Lung (tissue), 12 donors: ENCODE measurements around the gene EFNA3. TPM values are rescaled to one million over a fixed set of nuclear protein-coding genes. Genes with fewer than 3 reads are reported as not detected.

ENCODE experiments used
- ATAC-seq: fragments of 200-7000 bp; cut with Tn5 transposase; one replicate; pipeline ENCODE4 v1.9.1; 2020; ENCODE audit warnings: moderate number of reproducible peaks; ENCODE audit not compliant: insufficient read depth, low FRiP score
- DNase-seq, 3 donors: peaks; one replicate each; pipeline ENCODE4 v3.0.0-alpha.2; 2013 to 2017
- H3K27ac ChIP-seq, 2 donors: one replicate each; pipeline ENCODE4 v1.5.1; 2013; ENCODE audit warnings: mild to moderate bottlenecking in 2 of 2, moderate library complexity in 2 of 2, control low read depth in 1 of 2, inconsistent platforms in 1 of 2, low read depth in 1 of 2, low read length in 1 of 2
- H3K27me3 ChIP-seq, 3 donors: one replicate each; pipeline ENCODE4 v1.5.1; 2013; ENCODE audit warnings: low read length in 2 of 3; ENCODE audit not compliant: control insufficient read depth in 3 of 3, insufficient read depth in 3 of 3
- H3K36me3 ChIP-seq, 4 donors: one replicate each; pipeline ENCODE4 v1.5.1; 2013; ENCODE audit warnings: low read length in 4 of 4, mild to moderate bottlenecking in 1 of 4, moderate library complexity in 1 of 4; ENCODE audit not compliant: control insufficient read depth in 4 of 4, insufficient read depth in 4 of 4
- H3K4me1 ChIP-seq, 5 donors: one replicate each; pipeline ENCODE4 v1.5.1; 2013; ENCODE audit warnings: low read length in 5 of 5, mild to moderate bottlenecking in 2 of 5, moderate library complexity in 1 of 5; ENCODE audit not compliant: control insufficient read depth in 5 of 5, insufficient read depth in 5 of 5
- H3K4me3 ChIP-seq: one replicate; pipeline ENCODE4 v1.5.1; 2013; ENCODE audit warnings: mild to moderate bottlenecking, control low read depth, moderate library complexity
- H3K9ac ChIP-seq, 2 donors: one replicate each; pipeline ENCODE4 v1.5.1; 2013; ENCODE audit warnings: low read length in 2 of 2, control low read depth in 1 of 2; ENCODE audit not compliant: insufficient read depth in 1 of 2
- H3K9me3 ChIP-seq, 4 donors: one replicate each; pipeline ENCODE4 v1.5.1; 2013; ENCODE audit warnings: low read length in 3 of 4, mild to moderate bottlenecking in 1 of 4, moderate library complexity in 1 of 4; ENCODE audit not compliant: control insufficient read depth in 4 of 4, insufficient read depth in 3 of 4
- WGBS, 2 donors: extraction: QIAGEN DNeasy Blood & Tissue Kit; methylation state at CpG; one replicate each; pipeline ENCODE4 v1.1.7; 2013; 5-methylcytosine and 5-hydroxymethylcytosine counted together
- polyA plus RNA-seq, 2 donors: library from polyadenylated mRNA; stranded (reverse); fragments of 200-250 nt; gene quantifications; one replicate each; pipeline ENCODE4 v1.2.1, GENCODE V29; 2013
- total RNA-seq, 2 donors: library from RNA; depleted of rRNA in 1 of 2; stranded (reverse); fragments of >200 nt in 1 of 2; gene quantifications; one replicate each; pipeline ENCODE4 v1.2.1, GENCODE V29; 2014 to 2021
- TF ChIP-seq, protein P1 (sequence below): IDR thresholded peaks from 2 replicates; pipeline ENCODE4 v1.5.1; 2012; ENCODE audit warnings: mild to moderate bottlenecking; ENCODE audit errors: control extremely low read depth, extremely low read depth
- donor health status: control.
- donor health status: control.
- donor health status: Bipolar disorder and iron deficiency.
- donor health status: healthy.
- donor health status: DM: yes; HTN: yes; CAD: no.

EFNA3 gene
- total and polyA plus RNA-seq, 4 donors = 1.1 to 1.9 (median 1.6) TPM

DNA sequence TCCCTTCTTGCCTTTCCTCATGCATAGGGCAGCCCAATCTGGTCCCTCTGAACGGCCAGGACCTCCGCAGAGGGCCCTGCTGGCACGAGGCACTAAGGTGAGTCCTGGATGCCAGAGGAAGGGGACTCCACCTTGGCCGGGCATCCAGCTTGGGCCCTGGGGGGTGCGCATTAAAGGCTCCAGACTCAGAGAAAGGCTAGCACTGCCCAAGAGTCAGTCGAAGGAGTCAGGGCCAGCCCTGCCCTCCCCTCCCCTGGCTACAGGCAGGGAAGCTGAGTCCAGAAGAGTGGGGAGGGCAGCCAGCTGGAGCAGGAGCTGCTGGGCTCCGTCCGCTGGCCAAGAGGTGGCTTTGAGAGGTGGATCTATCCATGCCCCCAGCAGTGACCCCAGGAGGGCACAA is 17.9 kb upstream of the EFNA3 start:
- peaks cover 0 to 42% (median 3%) of the 10 kb centered on the region in 4 donors for H3K36me3 ChIP-seq
- peaks cover 0 to 2% (median 0%) of the 10 kb centered on the region in 4 donors for H3K9me3 ChIP-seq
- ATAC-seq = no peak
- H3K4me3 ChIP-seq = no peak overlapping the region
- H3K27me3 ChIP-seq = peaks cover 0 to 4% (median 0%) of the 10 kb centered on the region in 3 donors
- peaks cover 0 to 31% (median 10%) of the 10 kb centered on the region in 5 donors for H3K4me1 ChIP-seq
- no peak for DNase-seq
- TF ChIP-seq, protein P1, sequence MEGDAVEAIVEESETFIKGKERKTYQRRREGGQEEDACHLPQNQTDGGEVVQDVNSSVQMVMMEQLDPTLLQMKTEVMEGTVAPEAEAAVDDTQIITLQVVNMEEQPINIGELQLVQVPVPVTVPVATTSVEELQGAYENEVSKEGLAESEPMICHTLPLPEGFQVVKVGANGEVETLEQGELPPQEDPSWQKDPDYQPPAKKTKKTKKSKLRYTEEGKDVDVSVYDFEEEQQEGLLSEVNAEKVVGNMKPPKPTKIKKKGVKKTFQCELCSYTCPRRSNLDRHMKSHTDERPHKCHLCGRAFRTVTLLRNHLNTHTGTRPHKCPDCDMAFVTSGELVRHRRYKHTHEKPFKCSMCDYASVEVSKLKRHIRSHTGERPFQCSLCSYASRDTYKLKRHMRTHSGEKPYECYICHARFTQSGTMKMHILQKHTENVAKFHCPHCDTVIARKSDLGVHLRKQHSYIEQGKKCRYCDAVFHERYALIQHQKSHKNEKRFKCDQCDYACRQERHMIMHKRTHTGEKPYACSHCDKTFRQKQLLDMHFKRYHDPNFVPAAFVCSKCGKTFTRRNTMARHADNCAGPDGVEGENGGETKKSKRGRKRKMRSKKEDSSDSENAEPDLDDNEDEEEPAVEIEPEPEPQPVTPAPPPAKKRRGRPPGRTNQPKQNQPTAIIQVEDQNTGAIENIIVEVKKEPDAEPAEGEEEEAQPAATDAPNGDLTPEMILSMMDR = no peak
- no peak overlapping the region for H3K9ac ChIP-seq
- WGBS, 2 donors = 87 to 92% methylated on average over 8 of the region's 8 CpGs
- H3K27ac ChIP-seq = no peak overlapping the region

DNA sequence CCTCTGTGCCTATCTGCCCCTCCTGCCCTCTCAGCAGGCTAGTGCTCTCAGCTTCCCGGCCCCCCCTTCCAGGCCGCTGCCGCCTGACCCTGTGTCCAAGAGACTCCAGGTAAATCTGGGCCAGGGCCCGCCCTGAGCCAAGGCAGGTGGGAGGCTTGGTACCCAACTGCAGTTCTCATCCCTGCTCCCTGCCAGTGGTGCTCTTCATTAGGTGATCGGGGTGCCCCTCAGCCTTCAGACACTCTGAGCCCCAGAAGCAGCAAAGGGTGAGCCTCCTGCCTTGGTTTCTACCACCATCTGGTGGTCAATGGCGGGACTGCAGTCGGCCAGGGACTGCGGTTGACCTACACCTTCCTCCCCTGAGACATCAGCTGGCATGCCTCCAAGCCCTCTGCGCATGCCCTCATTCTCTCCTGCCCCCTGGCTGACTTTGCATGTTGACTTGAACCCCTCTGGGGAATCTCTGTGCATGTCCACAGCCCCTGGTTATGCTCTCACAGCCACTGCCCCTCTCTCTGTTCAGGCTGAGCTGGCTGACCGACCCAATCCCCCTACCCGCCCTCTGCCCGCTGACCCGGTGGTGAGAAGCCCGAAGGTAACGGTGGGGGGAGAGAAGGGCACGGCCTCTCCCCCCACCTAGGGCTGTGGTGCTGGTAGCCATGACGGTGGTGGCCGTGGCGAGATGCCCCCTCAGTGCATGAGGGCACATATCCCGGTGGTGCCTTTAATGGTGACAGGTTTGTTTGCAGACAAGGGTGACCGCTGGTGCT is 17.1 kb upstream of the EFNA3 start:
- H3K4me3 ChIP-seq = no peak overlapping the region
- ATAC-seq (peak; percentile 50), DNase-seq (peak; percentile 73 to 85 (median 75))
- H3K4me1 ChIP-seq = peaks cover 0 to 31% (median 10%) of the 10 kb centered on the region in 5 donors
- H3K27me3 ChIP-seq = peaks cover 0 to 4% (median 0%) of the 10 kb centered on the region in 3 donors
- WGBS, 2 donors = 41 to 47% methylated on average over 20 to 21 of the region's 21 CpGs
- no peak overlapping the region for H3K9ac ChIP-seq
- TF ChIP-seq, protein P1 = peak; percentile 96
- H3K9me3 ChIP-seq = peaks cover 0 to 2% (median 0%) of the 10 kb centered on the region in 4 donors
- no peak overlapping the region for H3K27ac ChIP-seq
- H3K36me3 ChIP-seq = peaks cover 0 to 35% (median 3%) of the 10 kb centered on the region in 4 donors

DNA sequence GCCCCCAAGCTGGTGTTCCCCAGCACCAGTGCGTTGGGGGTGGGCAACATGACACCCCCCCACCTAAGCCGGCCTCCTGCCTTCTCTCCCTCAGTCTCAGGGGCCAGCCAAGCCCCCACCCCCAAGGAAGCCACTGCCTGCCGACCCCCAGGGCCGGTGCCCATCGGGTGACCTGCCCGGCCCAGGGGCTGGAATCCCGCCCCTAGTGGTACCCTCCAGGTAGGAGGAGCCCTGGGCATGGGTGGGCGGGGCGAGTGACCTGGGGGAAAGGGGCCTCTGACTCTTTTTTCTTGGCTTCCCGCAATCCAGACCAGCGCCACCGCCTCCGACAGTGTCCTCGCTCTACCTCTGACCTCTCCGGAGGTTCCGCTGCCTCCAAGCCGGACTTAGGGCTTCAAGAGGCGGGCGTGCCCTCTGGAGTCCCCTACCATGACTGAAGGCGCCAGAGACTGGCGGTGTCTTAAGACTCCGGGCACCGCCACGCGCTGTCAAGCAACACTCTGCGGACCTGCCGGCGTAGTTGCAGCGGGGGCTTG is 16.4 kb upstream of the EFNA3 start:
- peaks cover 2 to 29% (median 2%) of the 10 kb centered on the region in 4 donors for H3K36me3 ChIP-seq
- H3K9ac ChIP-seq = no peak overlapping the region
- TF ChIP-seq, protein P1 = no peak
- peaks cover 0 to 31% (median 10%) of the 10 kb centered on the region in 5 donors for H3K4me1 ChIP-seq
- WGBS, 2 donors = 55 to 56% methylated on average over 29 of the region's 29 CpGs
- no peak overlapping the region for H3K4me3 ChIP-seq
- H3K27me3 ChIP-seq = peaks cover 0 to 4% (median 0%) of the 10 kb centered on the region in 3 donors
- H3K9me3 ChIP-seq = peaks cover 0 to 2% (median 0%) of the 10 kb centered on the region in 4 donors
- DNase-seq (peak in 1 of 3 donors; percentile 23), ATAC-seq (no peak)
- H3K27ac ChIP-seq = no peak overlapping the region
